Neural cell (in vitro differentiated cells): ENCODE measurements around the gene DNAJC16. TPM values are rescaled to one million over a fixed set of nuclear protein-coding genes. Genes with fewer than 3 reads are reported as not detected.

Source experiments
- H2AFZ ChIP-seq: fragments of 200-600, 300-800 bp; sonication (generic), shearing (Covaris generic); 2 replicates; pipeline ENCODE4 v1.6.0; 2014; ENCODE audit warnings: low read depth, mild to moderate bottlenecking, antibody characterized with exemption, low read length, moderate library complexity
- H3F3A ChIP-seq: fragments of 200-600 bp; shearing (Covaris generic); 2 replicates; pipeline ENCODE4 v1.6.1; 2016; ENCODE audit warnings: mild to moderate bottlenecking, moderate library complexity, mixed read lengths, antibody characterized with exemption, low read length; ENCODE audit not compliant: insufficient read depth, poor library complexity, severe bottlenecking
- H3K27ac ChIP-seq: fragments of 200-600, 300-800 bp; sonication (generic), shearing (Covaris generic); 2 replicates; pipeline ENCODE4 v1.5.1; 2014; ENCODE audit warnings: mild to moderate bottlenecking, low read length, moderate library complexity
- H3K27me3 ChIP-seq: fragments of 300-800, 200-600 bp; sonication (generic), shearing (Covaris generic); 2 replicates; pipeline ENCODE4 v1.6.0; 2014; ENCODE audit warnings: mild to moderate bottlenecking, low read depth, low read length, moderate library complexity; ENCODE audit not compliant: insufficient read depth
- H3K36me3 ChIP-seq: fragments of 300-800, 200-600 bp; sonication (generic), shearing (Covaris generic); 2 replicates; pipeline ENCODE4 v1.5.1; 2014; ENCODE audit warnings: mild to moderate bottlenecking, antibody characterized with exemption, low read length, moderate library complexity; ENCODE audit not compliant: insufficient read depth
- H3K4me2 ChIP-seq: fragments of 300-800, 200-600 bp; sonication (generic), shearing (Covaris generic); 2 replicates; pipeline ENCODE4 v1.6.0; 2014; ENCODE audit warnings: mild to moderate bottlenecking, low read length
- H3K4me3 ChIP-seq: fragments of 300-800, 200-600 bp; sonication (generic), shearing (Covaris generic); 2 replicates; pipeline ENCODE4 v1.5.1; 2014; ENCODE audit warnings: mild to moderate bottlenecking, low read length, moderate library complexity
- H3K79me2 ChIP-seq: fragments of 200-600 bp; shearing (Covaris generic); replicated peaks from 2 replicates; pipeline ENCODE4 v1.6.0; 2014; ENCODE audit warnings: mild to moderate bottlenecking, low read length, moderate library complexity; ENCODE audit not compliant: insufficient read depth
- H3K9ac ChIP-seq: fragments of 300-800, 200-600 bp; sonication (generic), shearing (Covaris generic); 2 replicates; pipeline ENCODE4 v1.6.1; 2016; ENCODE audit warnings: mild to moderate bottlenecking, low read length, mixed read lengths
- H3K9me2 ChIP-seq: fragments of 200-600 bp; shearing (Covaris generic); 2 replicates; pipeline ENCODE4 v1.6.1; 2016; ENCODE audit warnings: mild to moderate bottlenecking, low read length, mixed read lengths; ENCODE audit not compliant: insufficient read depth
- H3K9me3 ChIP-seq: fragments of 200-600, 300-800 bp; sonication (generic), shearing (Covaris generic); 2 replicates; pipeline ENCODE4 v1.6.1; 2016; ENCODE audit warnings: mild to moderate bottlenecking, mixed run types, low read length, moderate library complexity, mixed read lengths
- H4K20me1 ChIP-seq: fragments of 200-600 bp; shearing (Covaris generic); 2 replicates; pipeline ENCODE4 v1.6.1; 2016; ENCODE audit warnings: mild to moderate bottlenecking, mixed run types; ENCODE audit not compliant: insufficient read depth
- EP300 ChIP-seq: fragments of 450-650 bp; conservative IDR thresholded peaks from 2 replicates; pipeline ENCODE4 v1.6.1; 2014; ENCODE audit warnings: antibody characterized with exemption, mild to moderate bottlenecking, moderate library complexity; ENCODE audit not compliant: poor library complexity, severe bottlenecking
- EZH2 ChIP-seq: fragments of 200-600, 300-800 bp; shearing (Covaris generic), sonication (generic); IDR thresholded peaks from 2 replicates; pipeline ENCODE4 v1.6.1; 2014; ENCODE audit warnings: antibody characterized with exemption, low read length, borderline replicate concordance, mild to moderate bottlenecking; ENCODE audit not compliant: insufficient read depth, poor library complexity, severe bottlenecking
- MXI1 ChIP-seq: fragments of 450-650 bp; conservative IDR thresholded peaks from 2 replicates; pipeline ENCODE4 v1.6.1; 2014; ENCODE audit warnings: antibody characterized with exemption, mild to moderate bottlenecking; ENCODE audit not compliant: poor library complexity, severe bottlenecking
- POLR2AphosphoS5 ChIP-seq: IDR thresholded peaks from 2 replicates; pipeline ENCODE4 v1.6.1; 2012
- RAD21 ChIP-seq: fragments of 450-650 bp; conservative IDR thresholded peaks from 2 replicates; pipeline ENCODE4 v1.6.1; 2014; ENCODE audit warnings: antibody characterized with exemption, mild to moderate bottlenecking, moderate library complexity
- SMC3 ChIP-seq: fragments of 450-650 bp; conservative IDR thresholded peaks from 2 replicates; pipeline ENCODE4 v1.6.1; 2014; ENCODE audit warnings: antibody characterized with exemption, mild to moderate bottlenecking, moderate library complexity; ENCODE audit not compliant: poor library complexity
- TAF1 ChIP-seq: IDR thresholded peaks from 2 replicates; pipeline ENCODE4 v1.6.1; 2012; ENCODE audit warnings: low read depth
- polyA plus RNA-seq: library from polyadenylated mRNA; depleted of rRNA; stranded (reverse); fragments of >200 nt; gene quantifications from 2 replicates; pipeline ENCODE4 v1.2.3, GENCODE V29; 2014
- TF ChIP-seq, protein P1 (sequence below): fragments of 450-650 bp; IDR thresholded peaks from 2 replicates; pipeline ENCODE4 v1.5.1; 2014; ENCODE audit warnings: antibody characterized with exemption, mild to moderate bottlenecking, moderate library complexity; ENCODE audit not compliant: poor library complexity, severe bottlenecking
- TF ChIP-seq, protein P2 (sequence below): IDR thresholded peaks from 2 replicates; pipeline ENCODE4 v1.6.1; 2012; ENCODE audit warnings: borderline replicate concordance

DNAJC16 gene
- polyA plus RNA-seq, 1 donor from 2014 or later: 10.9 TPM

DNA sequence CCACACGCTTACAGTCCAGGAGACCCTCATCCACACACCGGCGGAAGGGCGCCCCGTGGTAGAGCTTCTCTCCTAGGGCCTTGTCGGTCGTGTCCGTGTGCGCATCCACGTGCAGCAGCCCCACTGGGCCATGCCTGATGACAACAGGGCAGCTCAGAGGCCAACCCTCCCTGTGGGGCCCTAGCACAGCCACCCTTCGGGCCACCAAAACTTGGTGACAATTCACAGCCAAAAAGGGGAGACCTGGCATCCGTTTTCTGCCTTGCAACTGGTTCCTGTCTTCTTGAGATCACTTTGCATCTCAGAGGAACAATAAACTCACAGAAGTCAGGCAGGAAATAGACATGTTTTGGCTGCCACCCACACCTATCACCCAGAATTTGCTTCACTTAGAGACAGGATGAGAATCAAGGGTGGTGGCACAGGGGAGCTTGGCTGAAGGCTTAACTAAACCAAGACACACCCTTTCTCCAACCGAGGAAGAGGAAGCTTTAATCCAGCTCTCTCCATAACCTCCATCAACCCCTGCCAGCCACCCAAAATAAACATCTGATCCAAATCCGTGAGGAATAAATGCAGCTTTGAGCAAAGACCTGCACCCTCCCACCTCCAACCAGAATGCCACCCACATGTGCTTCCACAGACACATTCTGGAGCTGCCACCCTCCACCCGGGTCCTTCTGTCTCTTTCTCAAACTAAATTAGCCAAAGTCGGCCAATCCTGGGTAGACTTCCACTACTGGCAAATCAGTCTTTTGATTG, 52.5 kb downstream of the DNAJC16 start:
- Histone ChIP-seq H3K4me3 (no peak overlapping the region), H3F3A (no peaks in the 10 kb centered on the region)
- TF ChIP-seq, protein P1, sequence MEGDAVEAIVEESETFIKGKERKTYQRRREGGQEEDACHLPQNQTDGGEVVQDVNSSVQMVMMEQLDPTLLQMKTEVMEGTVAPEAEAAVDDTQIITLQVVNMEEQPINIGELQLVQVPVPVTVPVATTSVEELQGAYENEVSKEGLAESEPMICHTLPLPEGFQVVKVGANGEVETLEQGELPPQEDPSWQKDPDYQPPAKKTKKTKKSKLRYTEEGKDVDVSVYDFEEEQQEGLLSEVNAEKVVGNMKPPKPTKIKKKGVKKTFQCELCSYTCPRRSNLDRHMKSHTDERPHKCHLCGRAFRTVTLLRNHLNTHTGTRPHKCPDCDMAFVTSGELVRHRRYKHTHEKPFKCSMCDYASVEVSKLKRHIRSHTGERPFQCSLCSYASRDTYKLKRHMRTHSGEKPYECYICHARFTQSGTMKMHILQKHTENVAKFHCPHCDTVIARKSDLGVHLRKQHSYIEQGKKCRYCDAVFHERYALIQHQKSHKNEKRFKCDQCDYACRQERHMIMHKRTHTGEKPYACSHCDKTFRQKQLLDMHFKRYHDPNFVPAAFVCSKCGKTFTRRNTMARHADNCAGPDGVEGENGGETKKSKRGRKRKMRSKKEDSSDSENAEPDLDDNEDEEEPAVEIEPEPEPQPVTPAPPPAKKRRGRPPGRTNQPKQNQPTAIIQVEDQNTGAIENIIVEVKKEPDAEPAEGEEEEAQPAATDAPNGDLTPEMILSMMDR: no peak
- no peak for TF ChIP-seq SMC3
- no peak for TF ChIP-seq RAD21
- no peak for TF ChIP-seq EZH2
- no peak for TF ChIP-seq TAF1

DNA sequence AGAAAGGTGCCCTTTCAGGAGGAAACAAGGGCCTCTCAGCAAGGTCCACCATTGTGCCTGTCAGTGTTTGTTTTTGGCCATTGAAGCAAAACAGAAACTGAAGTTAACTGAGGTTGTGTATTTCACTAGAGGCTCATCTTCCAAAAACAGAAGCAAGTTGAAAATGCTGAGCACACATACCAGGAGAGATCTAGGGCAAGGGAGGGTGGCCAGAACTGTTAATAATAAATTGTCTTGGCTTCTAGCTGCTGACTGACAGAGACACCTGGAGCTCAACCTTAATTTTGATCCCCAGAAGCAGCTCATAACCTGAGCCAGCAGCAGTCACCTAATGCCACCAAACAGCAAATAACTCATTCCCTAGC, 53.0 kb downstream of the DNAJC16 start:
- Histone ChIP-seq H3K27me3 (peaks cover 4% of the 10 kb centered on the region), H3K36me3 (peaks cover 5% of the 10 kb centered on the region), H2AFZ (no peak overlapping the region), H3K9ac (no peak overlapping the region), H4K20me1 (no peaks in the 10 kb centered on the region), H3K79me2 (no peaks in the 10 kb centered on the region), H3K9me2 (no peaks in the 10 kb centered on the region), H3K4me2 (no peak overlapping the region), H3K27ac (no peak overlapping the region), H3K4me3 (no peak overlapping the region), H3F3A (no peaks in the 10 kb centered on the region), H3K9me3 (no peaks in the 10 kb centered on the region)
- TF ChIP-seq, protein P1: no peak
- TF ChIP-seq SMC3: no peak
- TF ChIP-seq EP300: no peak
- TF ChIP-seq MXI1: no peak
- TF ChIP-seq RAD21: no peak
- TF ChIP-seq TAF1: no peak
- no peak for TF ChIP-seq POLR2AphosphoS5
- TF ChIP-seq, protein P2, sequence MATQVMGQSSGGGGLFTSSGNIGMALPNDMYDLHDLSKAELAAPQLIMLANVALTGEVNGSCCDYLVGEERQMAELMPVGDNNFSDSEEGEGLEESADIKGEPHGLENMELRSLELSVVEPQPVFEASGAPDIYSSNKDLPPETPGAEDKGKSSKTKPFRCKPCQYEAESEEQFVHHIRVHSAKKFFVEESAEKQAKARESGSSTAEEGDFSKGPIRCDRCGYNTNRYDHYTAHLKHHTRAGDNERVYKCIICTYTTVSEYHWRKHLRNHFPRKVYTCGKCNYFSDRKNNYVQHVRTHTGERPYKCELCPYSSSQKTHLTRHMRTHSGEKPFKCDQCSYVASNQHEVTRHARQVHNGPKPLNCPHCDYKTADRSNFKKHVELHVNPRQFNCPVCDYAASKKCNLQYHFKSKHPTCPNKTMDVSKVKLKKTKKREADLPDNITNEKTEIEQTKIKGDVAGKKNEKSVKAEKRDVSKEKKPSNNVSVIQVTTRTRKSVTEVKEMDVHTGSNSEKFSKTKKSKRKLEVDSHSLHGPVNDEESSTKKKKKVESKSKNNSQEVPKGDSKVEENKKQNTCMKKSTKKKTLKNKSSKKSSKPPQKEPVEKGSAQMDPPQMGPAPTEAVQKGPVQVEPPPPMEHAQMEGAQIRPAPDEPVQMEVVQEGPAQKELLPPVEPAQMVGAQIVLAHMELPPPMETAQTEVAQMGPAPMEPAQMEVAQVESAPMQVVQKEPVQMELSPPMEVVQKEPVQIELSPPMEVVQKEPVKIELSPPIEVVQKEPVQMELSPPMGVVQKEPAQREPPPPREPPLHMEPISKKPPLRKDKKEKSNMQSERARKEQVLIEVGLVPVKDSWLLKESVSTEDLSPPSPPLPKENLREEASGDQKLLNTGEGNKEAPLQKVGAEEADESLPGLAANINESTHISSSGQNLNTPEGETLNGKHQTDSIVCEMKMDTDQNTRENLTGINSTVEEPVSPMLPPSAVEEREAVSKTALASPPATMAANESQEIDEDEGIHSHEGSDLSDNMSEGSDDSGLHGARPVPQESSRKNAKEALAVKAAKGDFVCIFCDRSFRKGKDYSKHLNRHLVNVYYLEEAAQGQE: no peak
- TF ChIP-seq EZH2: no peak

More for the DNA sequence above, 52.5 kb downstream of the DNAJC16 start:
- Histone ChIP-seq H3K27me3 (no peaks in the 10 kb centered on the region), H3K27ac (no peak overlapping the region), H3K9me3 (no peaks in the 10 kb centered on the region), H4K20me1 (no peaks in the 10 kb centered on the region), H2AFZ (no peak overlapping the region), H3K79me2 (no peaks in the 10 kb centered on the region), H3K9ac (no peak overlapping the region), H3K9me2 (no peaks in the 10 kb centered on the region), H3K4me2 (no peak overlapping the region), H3K36me3 (peaks cover 5% of the 10 kb centered on the region)
